DND-41 (cell line): Measurements from ENCODE around the gene MAGI1.

Source experiments
- EZH2 ChIP-seq: IDR thresholded peaks from 3 replicates; pipeline ENCODE4 v1.6.1; 2012; ENCODE audit warnings: borderline replicate concordance, low read depth, mild to moderate bottlenecking, moderate library complexity, low read length, inconsistent platforms; ENCODE audit not compliant: severe bottlenecking
- TF ChIP-seq, protein P1 (sequence below): IDR thresholded peaks from 2 replicates; pipeline ENCODE4 v1.5.1; 2012; ENCODE audit warnings: borderline replicate concordance, low read length, moderate library complexity, mild to moderate bottlenecking; ENCODE audit not compliant: poor library complexity, severe bottlenecking; ENCODE audit errors: extremely low read depth

DNA sequence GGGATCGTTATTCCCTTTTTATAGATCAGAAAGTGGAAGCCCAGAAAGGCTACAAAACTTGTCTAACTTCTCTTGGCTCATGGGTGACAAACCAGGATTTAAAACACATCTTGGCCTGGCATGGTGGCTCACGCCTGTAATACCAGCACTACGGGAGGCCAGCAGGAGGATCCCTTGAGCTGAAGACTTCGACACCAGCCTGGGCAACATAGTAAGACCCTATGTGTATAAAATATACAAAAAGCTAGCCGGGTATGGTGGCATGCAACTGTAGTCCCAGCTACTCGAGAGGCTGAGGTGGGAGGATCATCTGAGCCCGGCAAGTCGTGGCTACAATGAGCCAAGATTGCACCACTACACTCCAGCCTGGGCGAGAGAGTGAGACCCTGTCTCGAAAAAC, 479.1 kb downstream of the MAGI1 start:
- TF ChIP-seq, protein P1, sequence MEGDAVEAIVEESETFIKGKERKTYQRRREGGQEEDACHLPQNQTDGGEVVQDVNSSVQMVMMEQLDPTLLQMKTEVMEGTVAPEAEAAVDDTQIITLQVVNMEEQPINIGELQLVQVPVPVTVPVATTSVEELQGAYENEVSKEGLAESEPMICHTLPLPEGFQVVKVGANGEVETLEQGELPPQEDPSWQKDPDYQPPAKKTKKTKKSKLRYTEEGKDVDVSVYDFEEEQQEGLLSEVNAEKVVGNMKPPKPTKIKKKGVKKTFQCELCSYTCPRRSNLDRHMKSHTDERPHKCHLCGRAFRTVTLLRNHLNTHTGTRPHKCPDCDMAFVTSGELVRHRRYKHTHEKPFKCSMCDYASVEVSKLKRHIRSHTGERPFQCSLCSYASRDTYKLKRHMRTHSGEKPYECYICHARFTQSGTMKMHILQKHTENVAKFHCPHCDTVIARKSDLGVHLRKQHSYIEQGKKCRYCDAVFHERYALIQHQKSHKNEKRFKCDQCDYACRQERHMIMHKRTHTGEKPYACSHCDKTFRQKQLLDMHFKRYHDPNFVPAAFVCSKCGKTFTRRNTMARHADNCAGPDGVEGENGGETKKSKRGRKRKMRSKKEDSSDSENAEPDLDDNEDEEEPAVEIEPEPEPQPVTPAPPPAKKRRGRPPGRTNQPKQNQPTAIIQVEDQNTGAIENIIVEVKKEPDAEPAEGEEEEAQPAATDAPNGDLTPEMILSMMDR: no peak
- no peak for TF ChIP-seq EZH2
